Tibial artery (tissue), 4 donors: Measurements from ENCODE around the gene NPPB.

ENCODE experiments used
- DNase-seq, 2 donors: peaks; one replicate each; pipeline ENCODE4 v3.0.0-alpha.2; 2019
- H3K27ac ChIP-seq, 2 donors: fragments of 200-600 bp; sonication (generic) in 1 of 2; 1 replicate in 1 of 2; 2 replicates in 1 of 2; pipeline ENCODE4 v1.5.1; 2018 to 2019; ENCODE audit warnings: mild to moderate bottlenecking in 1 of 2
- H3K27me3 ChIP-seq, 2 donors: fragments of 200-600 bp; sonication (generic) in 1 of 2; one replicate each; pipeline versions ENCODE4 v1.5.1 to v1.6.0; 2016 to 2019
- H3K36me3 ChIP-seq, 3 donors: fragments of 200-600 bp; sonication (generic) in 2 of 3; one replicate each; pipeline ENCODE4 v1.5.1; 2016 to 2019; ENCODE audit warnings: mild to moderate bottlenecking in 2 of 3
- H3K4me1 ChIP-seq, 4 donors: fragments of 200-600 bp; sonication (generic) in 2 of 4; 1 replicate in 3 of 4; 2 replicates in 1 of 4; pipeline ENCODE4 v1.5.1; 2016 to 2019
- H3K4me3 ChIP-seq, 2 donors: fragments of 200-600 bp; sonication (generic) in 1 of 2; 1 replicate in 1 of 2; 2 replicates in 1 of 2; pipeline ENCODE4 v1.5.1; 2018 to 2019; ENCODE audit warnings: mild to moderate bottlenecking in 2 of 2
- H3K9me3 ChIP-seq, 3 donors: fragments of 200-600 bp; sonication (generic) in 1 of 3; one replicate each; pipeline ENCODE4 v1.5.1; 2016 to 2019
- intact Hi-C: fragments of 100-400 bp; cut with DNase I; formaldehyde crosslinking; loops from one replicate; pipeline ENCODE4 v1.15.0; 2023; ENCODE audit warnings: low total_unique reads
- TF ChIP-seq, protein P1 (sequence below), 2 experiments: fragments of 200-600 bp in 1 of 2; fragments of 450-650 bp in 1 of 2; IDR thresholded peaks; one replicate each; pipeline ENCODE4 v1.5.1; 2017 to 2019; ENCODE audit warnings: antibody characterized with exemption in 2 of 2, mild to moderate bottlenecking in 1 of 2, moderate library complexity in 1 of 2

The NPPB gene

DNA sequence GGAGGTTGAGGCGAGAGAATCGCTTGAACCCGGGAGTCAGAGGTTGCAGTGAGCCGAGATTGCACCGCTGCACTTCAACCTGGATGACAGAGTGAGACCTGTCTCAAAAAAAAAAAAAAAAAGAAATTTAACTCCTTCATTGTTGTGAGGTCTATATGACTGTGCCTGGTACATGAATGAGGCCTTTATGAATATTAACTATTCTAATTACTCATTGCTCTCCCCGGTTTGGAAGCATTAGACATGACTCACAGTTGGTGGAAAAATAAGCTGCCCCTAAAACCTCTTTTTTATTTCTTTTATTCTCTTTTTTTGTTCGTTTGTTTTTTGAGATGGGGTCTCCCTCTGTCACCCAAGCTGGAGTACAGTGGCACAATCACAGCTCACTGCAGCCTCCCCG is 3.3 kb downstream of the NPPB start:
- Histone ChIP-seq H3K9me3 (no peaks in the 10 kb centered on the region), H3K4me3 (no peak overlapping the region), H3K27ac (no peak overlapping the region), H3K36me3 (no peaks in the 10 kb centered on the region), H3K4me1 (peaks cover 0 to 9% (median 2%) of the 10 kb centered on the region in 4 donors), H3K27me3 (peaks cover 0 to 58% of the 10 kb centered on the region in 2 donors)
- intact Hi-C loops, result no loop called here
- no peak for DNase-seq
- TF ChIP-seq, protein P1, sequence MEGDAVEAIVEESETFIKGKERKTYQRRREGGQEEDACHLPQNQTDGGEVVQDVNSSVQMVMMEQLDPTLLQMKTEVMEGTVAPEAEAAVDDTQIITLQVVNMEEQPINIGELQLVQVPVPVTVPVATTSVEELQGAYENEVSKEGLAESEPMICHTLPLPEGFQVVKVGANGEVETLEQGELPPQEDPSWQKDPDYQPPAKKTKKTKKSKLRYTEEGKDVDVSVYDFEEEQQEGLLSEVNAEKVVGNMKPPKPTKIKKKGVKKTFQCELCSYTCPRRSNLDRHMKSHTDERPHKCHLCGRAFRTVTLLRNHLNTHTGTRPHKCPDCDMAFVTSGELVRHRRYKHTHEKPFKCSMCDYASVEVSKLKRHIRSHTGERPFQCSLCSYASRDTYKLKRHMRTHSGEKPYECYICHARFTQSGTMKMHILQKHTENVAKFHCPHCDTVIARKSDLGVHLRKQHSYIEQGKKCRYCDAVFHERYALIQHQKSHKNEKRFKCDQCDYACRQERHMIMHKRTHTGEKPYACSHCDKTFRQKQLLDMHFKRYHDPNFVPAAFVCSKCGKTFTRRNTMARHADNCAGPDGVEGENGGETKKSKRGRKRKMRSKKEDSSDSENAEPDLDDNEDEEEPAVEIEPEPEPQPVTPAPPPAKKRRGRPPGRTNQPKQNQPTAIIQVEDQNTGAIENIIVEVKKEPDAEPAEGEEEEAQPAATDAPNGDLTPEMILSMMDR (IDR thresholded peaks at IDR 0.05), result no peak

- Histone ChIP-seq H3K36me3 (no peaks in the 10 kb centered on the region), H3K27ac (no peak overlapping the region), H3K27me3 (peaks cover 0 to 48% of the 10 kb centered on the region in 2 donors), H3K9me3 (no peaks in the 10 kb centered on the region), H3K4me3 (no peak overlapping the region), H3K4me1 (peaks cover 0 to 9% (median 2%) of the 10 kb centered on the region in 4 donors)
- DNase-seq, result no peak
- TF ChIP-seq, protein P1 (IDR thresholded peaks at IDR 0.05), result no peak
- intact Hi-C loops, result no loop called here
These were observed 4.2 kb downstream of the NPPB start for GRCh38 chr1:11854519-11854918.

GRCh38 chr1:11851180-11851579 is 7.6 kb downstream of the NPPB start:
- H3K9me3 ChIP-seq, result no peaks in the 10 kb centered on the region

DNA sequence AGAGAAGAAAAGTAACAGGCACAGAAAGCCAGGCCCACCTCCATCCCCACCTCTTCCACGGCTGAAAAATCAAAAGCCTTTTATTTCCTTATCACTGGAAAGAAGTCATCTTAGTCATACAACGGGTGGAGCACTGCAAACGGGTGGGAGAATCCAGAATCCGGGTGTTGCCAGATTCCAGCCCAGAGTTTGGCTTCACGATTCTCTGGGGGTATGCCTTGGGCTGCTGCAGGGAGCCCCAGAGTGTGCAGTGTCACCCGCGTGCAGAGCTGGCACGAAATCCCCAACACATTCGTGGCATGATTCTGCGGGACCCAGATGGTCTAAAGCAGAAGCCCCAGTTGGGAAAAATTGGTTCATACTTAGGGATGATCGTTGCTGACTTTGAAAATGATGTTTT is 8.6 kb downstream of the NPPB start:
- peaks cover 0 to 20% of the 10 kb centered on the region in 2 donors for H3K27me3 ChIP-seq
- H3K9me3 ChIP-seq, result no peaks in the 10 kb centered on the region
- TF ChIP-seq, protein P1 (IDR thresholded peaks at IDR 0.05), result no peak
- H3K27ac ChIP-seq, result no peak overlapping the region
- H3K4me1 ChIP-seq, result no peaks in the 10 kb centered on the region
- H3K4me3 ChIP-seq, result no peak overlapping the region
- intact Hi-C loops, result no loop called here
- peaks cover 0 to 29% (median 5%) of the 10 kb centered on the region in 3 donors for H3K36me3 ChIP-seq
- no peak for DNase-seq

More at GRCh38 chr1:11851180-11851579, 7.6 kb downstream of the NPPB start:
- H3K27me3 ChIP-seq, result peaks cover 0 to 20% of the 10 kb centered on the region in 2 donors
- no peak for DNase-seq
- peaks cover 0 to 20% (median 0%) of the 10 kb centered on the region in 3 donors for H3K36me3 ChIP-seq
- intact Hi-C loops, result no loop called here
- TF ChIP-seq, protein P1 (IDR thresholded peaks at IDR 0.05), result no peak
- no peak overlapping the region for H3K27ac ChIP-seq
- H3K4me1 ChIP-seq, result no peaks in the 10 kb centered on the region
- no peak overlapping the region for H3K4me3 ChIP-seq

DNA sequence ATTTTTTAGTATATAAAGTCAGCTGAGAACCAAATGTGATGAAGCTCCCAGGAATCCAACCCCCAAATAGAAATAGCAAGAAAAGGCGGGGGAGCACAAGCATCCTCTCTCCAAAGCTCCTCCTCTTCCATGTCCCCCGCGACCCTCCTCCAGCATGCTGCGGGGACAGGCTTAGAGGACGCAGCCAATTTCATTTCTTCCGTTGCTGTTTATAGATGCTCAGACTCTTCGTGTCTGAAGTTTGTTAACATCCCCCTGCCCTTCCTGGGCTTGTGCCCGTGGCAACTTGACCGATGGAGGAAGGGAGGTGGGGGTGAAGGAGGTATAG is 10.4 kb downstream of the NPPB start:
- intact Hi-C loops, result no loop called here
- no peak overlapping the region for H3K27ac ChIP-seq
- no peak overlapping the region for H3K4me3 ChIP-seq
- no peaks in the 10 kb centered on the region for H3K9me3 ChIP-seq
- H3K4me1 ChIP-seq, result no peaks in the 10 kb centered on the region
- TF ChIP-seq, protein P1 (IDR thresholded peaks at IDR 0.05), result no peak
- no peak for DNase-seq
- peaks cover 0 to 12% of the 10 kb centered on the region in 2 donors for H3K27me3 ChIP-seq
- peaks cover 14 to 47% (median 20%) of the 10 kb centered on the region in 3 donors for H3K36me3 ChIP-seq
